Cerebellar cortex (tissue), 1 donor: Measurements from ENCODE around the gene SH3RF1.
"Not testable (repeated sequence)": the region's sequence is repeated elsewhere in the genome, so short reads cannot be mapped to it uniquely, and the experiment has no call there.

Source experiments
- DNase-seq: peaks from one replicate; pipeline ENCODE4 v3.0.0-alpha.2; 2015; ENCODE audit warnings: low spot score

Gene SH3RF1

GRCh38 chr4:169270810-169271691 is at the start of gene SH3RF1:
Gene SH3RF1, minus strand, starts transcription at chr4:169270956. Its CDS starts 1,744 bp downstream, at chr4:169269212.
- DNase-seq: no peak

- no peak for DNase-seq
These were observed 45.0 kb upstream of the SH3RF1 start for GRCh38 chr4:169315530-169316343.

DNA sequence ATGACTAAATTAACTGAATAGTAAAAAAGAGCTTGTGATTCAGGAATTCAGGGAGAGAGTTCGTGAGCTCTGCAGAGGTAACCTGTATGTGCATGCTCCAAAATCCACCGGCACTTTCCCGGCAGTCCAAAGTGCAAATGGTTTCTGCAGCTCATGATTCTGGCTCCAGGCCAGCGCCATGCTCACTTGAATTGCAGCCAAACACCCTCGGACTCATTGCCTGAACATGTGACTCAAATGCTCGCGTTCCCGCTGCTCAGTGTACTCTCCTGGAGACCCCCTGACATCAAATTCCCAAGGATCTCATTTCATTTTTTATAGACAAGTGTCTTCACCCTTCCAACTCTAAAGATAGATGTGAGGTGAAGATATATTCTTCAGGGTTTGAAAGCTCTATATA is 44.1 kb upstream of the SH3RF1 start:
- DNase-seq: peak; percentile 6

GRCh38 chr4:169313732-169314131 is 43.0 kb upstream of the SH3RF1 start:
- DNase-seq: no peak

DNA sequence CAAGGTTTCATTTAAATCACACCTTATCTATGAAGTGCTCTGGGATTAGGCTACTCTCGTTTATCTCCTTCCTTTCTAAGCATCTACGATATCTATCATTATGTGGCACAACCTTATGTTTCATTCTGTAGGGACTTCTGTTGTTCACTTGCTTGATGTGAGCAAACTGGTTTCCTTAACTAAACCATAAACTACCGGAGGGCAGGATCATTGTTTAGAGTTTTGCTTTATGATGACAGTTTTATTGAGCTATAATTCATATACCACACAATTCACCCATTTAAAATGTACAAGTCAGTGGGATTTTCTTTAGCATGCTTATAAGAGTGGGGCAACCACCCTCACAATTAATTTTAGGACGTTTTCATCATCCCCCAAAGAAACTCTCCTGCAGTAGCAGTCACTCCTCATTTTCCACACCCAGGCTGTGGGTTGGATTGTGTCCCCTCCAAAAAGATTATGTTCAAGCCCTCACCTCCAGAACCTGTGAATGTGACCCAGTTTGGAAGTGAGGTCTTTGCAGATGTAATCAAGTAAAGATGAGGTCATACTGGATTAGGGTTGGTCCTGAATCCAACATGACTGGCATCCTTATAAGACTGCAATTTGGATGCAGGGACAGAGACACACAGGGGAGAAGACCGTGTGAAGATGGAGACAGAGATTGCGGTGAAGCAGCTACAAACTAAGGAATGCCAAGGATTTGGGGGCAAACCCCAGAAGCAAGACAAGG is 42.1 kb upstream of the SH3RF1 start:
- no peak for DNase-seq

DNA sequence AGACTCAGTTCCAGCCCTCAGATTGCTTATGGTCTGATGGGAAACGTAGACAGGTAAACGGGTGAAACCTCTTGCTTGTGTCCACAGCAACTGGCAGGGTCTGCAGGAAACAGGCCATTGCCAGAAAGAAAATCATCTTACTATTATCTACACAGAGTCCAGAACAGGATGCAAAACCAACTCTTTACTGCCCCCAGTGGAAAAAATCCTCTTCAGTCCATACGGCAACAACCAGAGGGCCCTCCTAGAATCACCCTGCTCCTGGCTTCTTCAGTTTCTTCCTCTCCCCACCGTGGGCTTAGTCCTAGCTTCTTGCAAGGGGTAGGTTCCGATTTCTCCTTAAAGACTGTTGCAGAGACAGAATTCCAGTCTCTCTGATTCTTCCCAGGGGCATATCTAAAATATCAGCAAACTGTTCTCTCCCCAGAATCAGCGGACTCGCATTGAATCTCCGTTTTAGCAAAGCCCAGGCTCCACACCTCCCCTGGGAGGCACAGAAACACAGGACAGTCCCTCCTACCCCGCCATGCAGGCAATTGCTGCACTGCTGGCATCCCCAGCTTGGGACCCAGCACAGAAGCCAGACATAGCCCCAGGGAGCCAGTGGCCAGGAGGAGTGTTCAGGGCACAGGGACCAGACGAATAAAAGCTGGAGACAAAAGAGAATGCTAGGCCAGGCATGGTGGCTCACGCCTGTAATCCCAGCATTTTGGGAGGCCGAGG is 41.0 kb upstream of the SH3RF1 start:
- DNase-seq: peak; percentile 29

- DNase-seq: no peak
These were observed 38.7 kb upstream of the SH3RF1 start for GRCh38 chr4:169309326-169309967.

- no peak for DNase-seq
These were observed 36.8 kb upstream of the SH3RF1 start for GRCh38 chr4:169307576-169307975.

DNA sequence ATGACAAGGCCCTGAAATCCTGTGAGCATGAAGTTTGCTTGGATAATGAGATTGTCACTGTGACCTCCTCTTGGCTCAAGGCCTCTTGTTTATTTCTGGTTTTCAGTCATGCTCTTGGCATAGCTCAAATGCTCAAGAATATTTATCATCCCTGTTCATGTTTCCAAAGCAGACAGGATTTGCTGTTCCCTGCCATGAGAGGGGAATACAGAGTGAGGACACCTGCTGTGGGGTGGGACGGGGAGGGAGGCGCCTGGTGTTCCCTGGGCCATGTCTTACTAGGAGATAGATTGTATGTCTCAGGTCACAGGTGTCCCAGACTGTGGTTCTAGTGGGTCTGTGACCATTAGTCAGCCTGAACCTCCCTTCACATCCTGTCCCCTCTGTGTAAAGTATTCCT is 34.9 kb upstream of the SH3RF1 start:
- no peak for DNase-seq

- DNase-seq: no peak
These were observed 34.4 kb upstream of the SH3RF1 start for GRCh38 chr4:169305173-169305572.

DNA sequence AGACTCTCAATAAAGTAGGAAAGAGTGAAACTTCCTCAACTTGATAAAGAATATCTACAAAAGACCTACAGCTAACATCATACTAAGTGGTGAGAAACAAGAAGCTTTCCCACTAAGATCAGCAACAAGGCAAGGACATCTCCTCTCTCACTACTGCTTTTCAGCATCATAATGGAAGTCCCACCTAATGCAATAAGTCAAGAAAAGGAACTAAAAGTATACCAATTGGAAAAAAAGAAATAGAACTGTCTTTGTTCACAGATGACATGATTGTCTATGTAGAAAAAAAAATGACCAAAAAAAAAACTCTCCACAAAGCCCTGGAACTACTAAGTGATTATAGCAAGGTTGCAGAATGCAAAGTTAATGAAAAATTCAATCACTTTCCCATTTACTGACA is 25.1 kb upstream of the SH3RF1 start:
- no peak for DNase-seq

- no peak for DNase-seq
These were observed 22.8 kb upstream of the SH3RF1 start for GRCh38 chr4:169293343-169294176.

GRCh38 chr4:169287983-169288382 is 17.2 kb upstream of the SH3RF1 start:
- not testable (repeated sequence) for DNase-seq

- DNase-seq: no peak
These were observed 16.0 kb upstream of the SH3RF1 start for GRCh38 chr4:169286562-169287301.

GRCh38 chr4:169283114-169283509 is 12.4 kb upstream of the SH3RF1 start:
- DNase-seq: no peak

GRCh38 chr4:169282429-169283113 is 11.8 kb upstream of the SH3RF1 start:
- DNase-seq: no peak

GRCh38 chr4:169279108-169279507 is 8.4 kb upstream of the SH3RF1 start:
- no peak for DNase-seq

- no peak for DNase-seq
These were observed 7.9 kb upstream of the SH3RF1 start for GRCh38 chr4:169278624-169279023.

DNA sequence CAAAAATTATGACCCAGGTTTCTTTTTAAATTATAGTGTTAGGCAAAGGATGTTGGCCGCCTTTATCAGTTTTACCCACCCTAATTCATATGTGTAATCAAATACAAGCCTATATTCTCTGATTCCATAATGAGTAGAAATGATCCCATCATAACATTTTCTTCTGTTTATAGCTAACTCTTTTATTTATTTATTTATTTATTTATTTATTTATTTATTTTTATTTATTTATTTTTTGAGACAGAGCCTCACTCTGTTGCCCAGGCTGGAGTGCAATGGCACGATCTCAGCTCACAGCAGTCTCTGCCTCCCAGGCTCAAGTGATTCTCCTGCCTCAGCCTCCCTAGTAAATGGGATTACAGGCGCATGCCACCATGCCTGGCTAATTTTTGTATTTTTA is 7.1 kb upstream of the SH3RF1 start:
- DNase-seq: not testable (repeated sequence)
